HFFc6 (cell line): ENCODE results near the gene PTGES3L. TPM values are rescaled to one million over a fixed set of nuclear protein-coding genes. Genes with fewer than 3 reads are reported as not detected.

Experiments
- DNase-seq: peaks from one replicate; pipeline ENCODE4 v3.0.0-alpha.2; 2018
- H3K27ac Mint-ChIP-seq: 2 replicates; pipeline ENCODE4 v1.8.0; 2020; ENCODE audit warnings: mild to moderate bottlenecking, mixed read lengths
- H3K27me3 Mint-ChIP-seq: 2 replicates; pipeline ENCODE4 v1.8.0; 2021; ENCODE audit warnings: mild to moderate bottlenecking, moderate library complexity, mixed read lengths; ENCODE audit not compliant: insufficient read depth
- H3K36me3 Mint-ChIP-seq: 2 replicates; pipeline ENCODE4 v1.8.0; 2021; ENCODE audit warnings: low read depth, mixed read lengths
- H3K4me1 Mint-ChIP-seq: 2 replicates; pipeline ENCODE4 v1.8.0; 2020; ENCODE audit warnings: low read depth, mixed read lengths
- H3K4me3 Mint-ChIP-seq: 2 replicates; pipeline ENCODE4 v1.8.0; 2020; ENCODE audit warnings: mild to moderate bottlenecking, moderate library complexity, mixed read lengths
- H3K9me3 Mint-ChIP-seq: 2 replicates; pipeline ENCODE4 v1.8.0; 2020; ENCODE audit warnings: mild to moderate bottlenecking, mixed read lengths
- total RNA-seq, 6 experiments: library from RNA; stranded (reverse); fragmentation: NEBNext Ultra II Directional; extraction: Animal tissue kit (Norgen Biotek cat#: 25700); gene quantifications; 2 replicates in 1 of 6; 3 replicates in 5 of 6; pipeline ENCODE4 v1.2.3, GENCODE V29; 2021
- TF ChIP-seq, protein P1 (sequence below): fragments of 200-600 bp; sonication (generic); IDR thresholded peaks from 2 replicates; pipeline ENCODE4 v1.5.0; 2021; ENCODE audit warnings: antibody characterized with exemption, mild to moderate bottlenecking

Gene PTGES3L
- total RNA-seq, 6 experiments from 2014 or later = 0.87 to 1.3 (median 1.1) TPM

DNA sequence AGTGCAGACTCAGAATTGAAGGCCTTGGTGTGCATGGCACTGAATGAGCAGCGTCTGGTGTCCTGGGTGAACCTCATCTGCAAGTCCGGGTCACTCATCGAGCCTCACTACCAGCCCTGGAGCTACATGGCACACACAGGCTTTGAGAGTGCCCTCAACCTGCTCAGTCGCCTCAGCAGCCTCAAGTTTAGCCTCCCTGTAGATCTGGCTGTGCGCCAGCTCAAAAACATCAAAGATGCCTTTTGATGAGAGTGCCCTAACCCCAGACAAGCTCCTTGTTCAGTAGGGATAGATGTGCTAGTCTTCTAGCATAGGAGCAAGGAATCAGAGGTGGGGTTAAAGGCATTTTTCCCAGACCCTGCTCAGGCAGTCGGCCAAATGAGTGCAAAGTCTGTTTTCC, 11.6 kb upstream of the PTGES3L start:
- peak overlapping the region; percentile 68; the same call in 1 of the 2 replicates for H3K4me3 Mint-ChIP-seq
- DNase-seq = no peak
- no peaks in the 10 kb centered on the region for H3K27me3 Mint-ChIP-seq
- peaks cover 36% of the 10 kb centered on the region for H3K4me1 Mint-ChIP-seq
- TF ChIP-seq, protein P1, sequence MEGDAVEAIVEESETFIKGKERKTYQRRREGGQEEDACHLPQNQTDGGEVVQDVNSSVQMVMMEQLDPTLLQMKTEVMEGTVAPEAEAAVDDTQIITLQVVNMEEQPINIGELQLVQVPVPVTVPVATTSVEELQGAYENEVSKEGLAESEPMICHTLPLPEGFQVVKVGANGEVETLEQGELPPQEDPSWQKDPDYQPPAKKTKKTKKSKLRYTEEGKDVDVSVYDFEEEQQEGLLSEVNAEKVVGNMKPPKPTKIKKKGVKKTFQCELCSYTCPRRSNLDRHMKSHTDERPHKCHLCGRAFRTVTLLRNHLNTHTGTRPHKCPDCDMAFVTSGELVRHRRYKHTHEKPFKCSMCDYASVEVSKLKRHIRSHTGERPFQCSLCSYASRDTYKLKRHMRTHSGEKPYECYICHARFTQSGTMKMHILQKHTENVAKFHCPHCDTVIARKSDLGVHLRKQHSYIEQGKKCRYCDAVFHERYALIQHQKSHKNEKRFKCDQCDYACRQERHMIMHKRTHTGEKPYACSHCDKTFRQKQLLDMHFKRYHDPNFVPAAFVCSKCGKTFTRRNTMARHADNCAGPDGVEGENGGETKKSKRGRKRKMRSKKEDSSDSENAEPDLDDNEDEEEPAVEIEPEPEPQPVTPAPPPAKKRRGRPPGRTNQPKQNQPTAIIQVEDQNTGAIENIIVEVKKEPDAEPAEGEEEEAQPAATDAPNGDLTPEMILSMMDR = no peak
- peaks cover 52% of the 10 kb centered on the region for H3K36me3 Mint-ChIP-seq
- no peaks in the 10 kb centered on the region for H3K9me3 Mint-ChIP-seq
- peak overlapping the region; percentile 89 for H3K27ac Mint-ChIP-seq

DNA sequence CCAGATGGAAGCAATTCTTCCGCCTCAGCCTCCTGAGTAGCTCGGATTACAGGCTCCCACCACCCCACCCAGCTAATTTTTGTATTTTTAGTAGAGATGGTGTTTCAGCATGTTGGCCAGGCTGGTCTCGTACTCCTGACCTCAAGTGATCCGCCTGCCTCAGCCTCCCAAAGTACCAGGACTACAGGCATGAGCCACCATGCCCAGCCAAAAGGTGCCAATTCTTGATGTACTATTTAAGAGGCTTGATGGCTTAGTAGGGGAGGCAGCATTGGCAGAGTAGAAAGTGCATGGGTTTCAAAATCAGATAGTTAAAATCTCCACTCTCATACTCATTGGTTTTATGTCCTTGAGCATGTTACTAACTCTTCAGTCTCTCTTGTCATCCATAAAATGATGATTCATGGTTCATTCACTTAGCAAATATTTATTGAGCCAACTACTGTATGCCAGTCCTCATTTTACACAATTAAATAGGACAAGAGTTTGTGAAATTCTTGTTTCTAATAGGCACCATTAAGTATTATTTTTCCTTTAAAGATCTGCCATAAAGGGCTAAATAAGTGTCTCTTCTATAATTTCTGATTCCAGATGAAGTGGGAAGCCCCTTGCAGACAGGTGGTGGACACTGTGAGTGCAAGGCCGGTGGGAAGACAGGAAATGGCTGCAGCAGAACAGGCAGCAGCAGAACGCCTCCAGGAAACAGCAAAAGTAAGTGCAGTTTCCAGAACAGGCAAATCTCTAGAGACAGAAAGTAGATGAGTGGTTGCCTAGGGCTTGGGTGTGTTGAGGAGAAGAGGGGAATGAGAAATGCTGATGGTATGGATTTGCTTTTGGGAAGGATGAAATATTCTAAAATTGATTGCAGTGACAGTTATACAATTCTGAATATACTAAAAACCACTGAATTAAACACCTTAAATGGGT, 10.1 kb upstream of the PTGES3L start:
- Mint-ChIP-seq H3K4me1 (peaks cover 36% of the 10 kb centered on the region), H3K27me3 (no peaks in the 10 kb centered on the region), H3K4me3 (peak overlapping the region; percentile 68), H3K36me3 (peaks cover 57% of the 10 kb centered on the region), H3K9me3 (no peaks in the 10 kb centered on the region), H3K27ac (peak overlapping the region; percentile 89)
- TF ChIP-seq, protein P1 = no peak
- DNase-seq = peak; percentile 86

DNA sequence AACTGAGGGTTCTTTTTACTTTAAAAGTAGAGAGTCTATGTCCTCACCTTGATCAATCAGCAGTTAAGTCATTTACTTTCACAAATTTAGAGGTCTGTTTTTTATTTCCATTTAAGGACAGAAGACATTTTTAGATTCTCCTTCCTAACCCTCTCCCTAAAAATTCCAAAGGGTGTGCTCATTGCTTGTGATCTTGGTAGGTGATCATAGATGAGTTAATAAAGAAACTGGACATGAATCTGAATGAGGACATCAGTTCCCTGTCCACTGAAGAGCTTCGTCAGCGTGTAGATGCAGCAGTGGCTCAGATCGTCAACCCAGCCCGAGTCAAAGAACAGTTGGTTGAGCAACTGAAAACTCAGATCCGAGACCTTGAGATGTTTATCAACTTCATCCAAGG, 9.3 kb upstream of the PTGES3L start:
- no peak for DNase-seq
- Mint-ChIP-seq H3K27me3 (no peaks in the 10 kb centered on the region), H3K36me3 (peaks cover 52% of the 10 kb centered on the region), H3K9me3 (no peaks in the 10 kb centered on the region), H3K4me1 (peaks cover 36% of the 10 kb centered on the region), H3K4me3 (peak overlapping the region; percentile 68), H3K27ac (peak overlapping the region; percentile 89)
- TF ChIP-seq, protein P1 = no peak

DNA sequence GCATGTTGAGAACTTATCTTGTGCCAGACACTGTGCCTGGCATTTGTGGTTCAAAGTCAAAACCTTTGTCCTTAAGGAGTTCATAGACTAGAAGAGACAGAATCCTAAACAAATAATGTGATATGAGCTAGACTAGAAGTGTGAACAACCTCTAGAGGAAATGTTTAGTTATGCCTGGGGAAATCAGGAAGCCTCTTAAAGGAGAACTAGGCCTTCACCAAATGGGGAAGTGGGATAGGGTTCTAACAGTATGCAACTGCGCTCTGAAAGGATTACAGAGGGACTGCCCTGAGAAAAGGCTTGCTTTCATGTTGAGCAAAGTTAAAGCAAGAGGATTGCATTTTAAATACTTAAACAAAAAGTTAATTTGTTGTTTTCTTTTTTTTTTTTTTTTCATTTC, 5.3 kb upstream of the PTGES3L start:
- DNase-seq = no peak
- Mint-ChIP-seq H3K27ac (no peak overlapping the region; the same call in 1 of the 2 replicates), H3K36me3 (peaks cover 41% of the 10 kb centered on the region), H3K4me1 (peaks cover 41% of the 10 kb centered on the region), H3K9me3 (no peaks in the 10 kb centered on the region), H3K4me3 (no peak overlapping the region), H3K27me3 (peaks cover 3% of the 10 kb centered on the region; the same call in 1 of the 2 replicates)
- TF ChIP-seq, protein P1 = no peak

DNA sequence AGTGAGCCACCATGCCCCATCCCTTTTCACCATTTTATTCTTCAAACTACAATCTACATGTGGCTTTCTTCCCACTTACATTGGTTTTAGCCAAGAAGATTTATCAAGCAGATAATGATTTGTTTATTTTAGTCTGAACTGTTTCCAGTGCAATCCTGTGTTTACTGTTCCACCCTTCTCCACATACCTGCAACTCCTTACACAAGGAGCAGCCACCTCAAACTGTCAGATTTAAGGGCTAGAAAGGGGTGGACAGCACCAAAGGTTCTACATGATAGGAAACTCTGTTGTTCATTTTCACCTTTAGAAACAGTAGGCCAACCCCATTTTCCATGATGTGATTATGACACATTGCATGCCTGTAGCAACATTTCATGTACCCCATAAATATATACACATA, 2.4 kb upstream of the PTGES3L start:
- Mint-ChIP-seq H3K27ac (peak overlapping the region; percentile 63), H3K4me1 (peaks cover 31% of the 10 kb centered on the region), H3K4me3 (peak overlapping the region; percentile 93), H3K36me3 (peaks cover 22% of the 10 kb centered on the region), H3K9me3 (no peaks in the 10 kb centered on the region), H3K27me3 (peaks cover 3% of the 10 kb centered on the region)
- no peak for DNase-seq
- TF ChIP-seq, protein P1 = no peak
